Measurements from ENCODE around the gene TCTA. TPM values are rescaled to one million over a fixed set of nuclear protein-coding genes. Genes with fewer than 3 reads are reported as not detected.
"Not testable (repeated sequence)": the region's sequence is repeated elsewhere in the genome, so short reads cannot be mapped to it uniquely, and the experiment has no call there.

TCTA gene
- polyA plus RNA-seq, 1 of the 3 experiments (the other 2 are of a cell fraction): 42.1 TPM

GRCh38 chr3:49389297-49389696, 22.9 kb upstream of the TCTA start:
- POLR2A ChIA-PET: interaction anchor here (0.9 kb wide), 1 partner anchor 22 kb away, joined by 6 read pairs; the partner anchor contains the start of gene RHOA
- Histone ChIP-seq H3K27me3 (ENCODE audit: insufficient read depth) (no peaks in the 10 kb centered on the region), H3K36me3 (replicated peaks in 1 of 2; ENCODE audit: control insufficient read depth in 1 of 2, insufficient read depth in 2 of 2, low read length in 1 of 2) (peaks cover 0 to 15% of the 10 kb centered on the region in 2 experiments), H3K27ac (ENCODE audit: low read depth in 2 of 2, low read length in 1 of 2) (no peak overlapping the region), H3K9me2 (no peaks in the 10 kb centered on the region), H3K79me2 (ENCODE audit: insufficient read depth) (peaks cover 100% of the 10 kb centered on the region), H3K4me1 (ENCODE audit: control insufficient read depth in 1 of 2, insufficient read depth in 2 of 2, low read depth in 1 of 2, low read length in 1 of 2) (no peaks in the 10 kb centered on the region), H3K9ac (no peak overlapping the region), H3K9me3 (no peaks in the 10 kb centered on the region), H4K20me1 (ENCODE audit: insufficient read depth) (peaks cover 99% of the 10 kb centered on the region), H3F3A (replicated peaks; ENCODE audit: insufficient read depth) (peaks cover 16% of the 10 kb centered on the region), H2AFZ (ENCODE audit: low read depth) (no peak overlapping the region), H3K4me2 (no peak overlapping the region), H3K4me3 (ENCODE audit: low read depth in 2 of 2, low read length in 1 of 2) (no peak overlapping the region)
- TF ChIP-seq EP300 (IDR thresholded peaks at IDR 0.05; ENCODE audit: borderline replicate concordance in 1 of 2, low read depth in 1 of 2, low read length in 1 of 2): no peak
- TF ChIP-seq TAF1 (IDR thresholded peaks at IDR 0.05; ENCODE audit: borderline replicate concordance, low read depth, low read length): no peak
- no peak for TF ChIP-seq TEAD4 (IDR thresholded peaks at IDR 0.05; ENCODE audit: borderline replicate concordance, insufficient read depth)
- no peak for TF ChIP-seq PBX3 (IDR thresholded peaks at IDR 0.05)
- no peak for TF ChIP-seq CTCF (IDR thresholded peaks at IDR 0.05)
- TF ChIP-seq RAD21 (IDR thresholded peaks at IDR 0.05; ENCODE audit: low read length): no peak
- TF ChIP-seq REST (IDR thresholded peaks at IDR 0.05; ENCODE audit: low read depth, low read length): no peak
- TF ChIP-seq, protein P1, sequence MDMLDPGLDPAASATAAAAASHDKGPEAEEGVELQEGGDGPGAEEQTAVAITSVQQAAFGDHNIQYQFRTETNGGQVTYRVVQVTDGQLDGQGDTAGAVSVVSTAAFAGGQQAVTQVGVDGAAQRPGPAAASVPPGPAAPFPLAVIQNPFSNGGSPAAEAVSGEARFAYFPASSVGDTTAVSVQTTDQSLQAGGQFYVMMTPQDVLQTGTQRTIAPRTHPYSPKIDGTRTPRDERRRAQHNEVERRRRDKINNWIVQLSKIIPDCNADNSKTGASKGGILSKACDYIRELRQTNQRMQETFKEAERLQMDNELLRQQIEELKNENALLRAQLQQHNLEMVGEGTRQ (IDR thresholded peaks at IDR 0.05; ENCODE audit: borderline replicate concordance, low read depth, low read length): no peak
- TF ChIP-seq EZH2phosphoT487 (IDR thresholded peaks at IDR 0.05; ENCODE audit: borderline replicate concordance, low read depth): no peak
- no peak for TF ChIP-seq GABPA (IDR thresholded peaks at IDR 0.05; ENCODE audit: low read depth)
- TF ChIP-seq RFX5 (IDR thresholded peaks at IDR 0.05; ENCODE audit: low read length): no peak
- TF ChIP-seq GATA2 (CRISPR knock-in tag; IDR thresholded peaks at IDR 0.05): no peak
- no peak for TF ChIP-seq NFIC (IDR thresholded peaks at IDR 0.05; ENCODE audit: borderline replicate concordance)
- TF ChIP-seq YY1 (IDR thresholded peaks at IDR 0.05; ENCODE audit: low read depth): no peak
- TF ChIP-seq POLR2AphosphoS5 (IDR thresholded peaks at IDR 0.05; ENCODE audit: low read depth, low read length): no peak
- 97% methylated on average over 6 of the region's 6 CpGs for WGBS (ENCODE audit: low lambda C conversion rate)
- DNase-seq: no peak
- CTCF ChIA-PET: interaction anchor here (0.6 to 0.9 kb wide), 3 partner anchors 8 to 103 kb away, joined by 3 to 5 read pairs (median 3); no protein-coding TSS in a partner anchor

DNA sequence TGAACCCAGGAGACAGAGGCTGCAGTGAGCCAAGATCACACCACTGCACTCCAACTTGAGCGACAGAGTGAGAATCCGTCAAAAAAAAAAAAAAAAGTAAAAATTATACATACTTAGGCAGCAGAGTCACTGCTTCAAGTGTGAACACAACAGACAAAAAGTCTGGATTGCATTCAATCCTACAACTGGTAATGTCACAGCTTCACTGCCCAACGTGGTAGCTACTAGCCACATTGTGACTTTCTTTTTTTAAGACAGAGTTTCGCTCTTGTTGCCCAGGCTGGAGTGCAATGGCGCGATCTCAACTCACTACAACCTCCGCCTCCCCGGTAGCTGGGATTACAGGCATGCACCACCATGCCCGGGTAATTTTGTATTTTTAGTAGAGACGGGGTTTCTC, 20.9 kb upstream of the TCTA start:
- H3K4me2 ChIP-seq; H3K27me3 ChIP-seq (ENCODE audit: insufficient read depth); H3K9me2 ChIP-seq; CTCF ChIA-PET; POLR2A ChIA-PET; H3K4me1 ChIP-seq (ENCODE audit: control insufficient read depth in 1 of 2, insufficient read depth in 2 of 2, low read depth in 1 of 2, low read length in 1 of 2); DNase-seq; H3K27ac ChIP-seq (ENCODE audit: low read depth in 2 of 2, low read length in 1 of 2); H3K9me3 ChIP-seq; H3K9ac ChIP-seq; H3K4me3 ChIP-seq (ENCODE audit: low read depth in 2 of 2, low read length in 1 of 2); H2AFZ ChIP-seq (ENCODE audit: low read depth): not testable (repeated sequence)
- H3F3A ChIP-seq (replicated peaks; ENCODE audit: insufficient read depth): peaks cover 11% of the 10 kb centered on the region
- 93% methylated on average over 10 of the region's 10 CpGs for WGBS (ENCODE audit: low lambda C conversion rate)
- peaks cover 0 to 30% of the 10 kb centered on the region in 2 experiments for H3K36me3 ChIP-seq (replicated peaks in 1 of 2; ENCODE audit: control insufficient read depth in 1 of 2, insufficient read depth in 2 of 2, low read length in 1 of 2)
- peaks cover 100% of the 10 kb centered on the region for H3K79me2 ChIP-seq (ENCODE audit: insufficient read depth)
- H4K20me1 ChIP-seq (ENCODE audit: insufficient read depth): peaks cover 99% of the 10 kb centered on the region

All from SK-N-SH (cell line).